Osteoblast (primary cell): ENCODE results near the gene KRTAP3-1. TPM values are rescaled to one million over a fixed set of nuclear protein-coding genes. Genes with fewer than 3 reads are reported as not detected.

Source experiments
- DNase-seq: peaks from one replicate; pipeline ENCODE4 v3.0.0; 2011; ENCODE audit warnings: low spot score, mixed read lengths; ENCODE audit not compliant: insufficient read length; ENCODE audit errors: missing footprints
- H2AFZ ChIP-seq: 2 replicates; pipeline ENCODE4 v1.6.0; 2011; ENCODE audit warnings: mild to moderate bottlenecking, low read length
- H3K27ac ChIP-seq: 2 replicates; pipeline ENCODE4 v1.5.1; 2011; ENCODE audit warnings: mild to moderate bottlenecking, low read depth, low read length, moderate library complexity
- H3K27me3 ChIP-seq: 2 replicates; pipeline ENCODE4 v1.6.0; 2012; ENCODE audit warnings: mild to moderate bottlenecking, control low read depth, inconsistent platforms, low read length, moderate library complexity; ENCODE audit not compliant: insufficient read depth
- H3K36me3 ChIP-seq: 2 replicates; pipeline ENCODE4 v1.5.1; 2011; ENCODE audit warnings: mild to moderate bottlenecking, low read length, control low read depth, moderate library complexity; ENCODE audit not compliant: insufficient read depth
- H3K4me1 ChIP-seq: 2 replicates; pipeline ENCODE4 v1.5.1; 2011; ENCODE audit warnings: mild to moderate bottlenecking, low read length, control low read depth, moderate library complexity; ENCODE audit not compliant: insufficient read depth
- H3K4me2 ChIP-seq: 2 replicates; pipeline ENCODE4 v1.6.0; 2011; ENCODE audit warnings: mild to moderate bottlenecking, low read length; ENCODE audit not compliant: insufficient read depth
- H3K4me3 ChIP-seq: fragments of 200-600 bp; sonication (generic); 3 replicates; pipeline ENCODE4 v1.5.1; 2012; ENCODE audit warnings: mild to moderate bottlenecking, low read length, inconsistent platforms; ENCODE audit not compliant: insufficient read depth
- H3K79me2 ChIP-seq: 2 replicates; pipeline ENCODE4 v1.6.0; 2012; ENCODE audit warnings: mild to moderate bottlenecking, low read length, control low read depth, inconsistent platforms; ENCODE audit not compliant: insufficient read depth
- H3K9me3 ChIP-seq: 2 replicates; pipeline ENCODE4 v1.5.1; 2011; ENCODE audit warnings: low read depth, low read length, control low read depth
- H4K20me1 ChIP-seq: 2 replicates; pipeline ENCODE4 v1.6.0; 2012; ENCODE audit warnings: mild to moderate bottlenecking, low read length, control low read depth; ENCODE audit not compliant: insufficient read depth
- total RNA-seq: library from RNA; depleted of rRNA; stranded (reverse); fragments of >200 nt; gene quantifications from 2 replicates; pipeline ENCODE4 v1.2.3, GENCODE V29; 2012
- TF ChIP-seq, protein P1 (sequence below): IDR thresholded peaks from 2 replicates; pipeline ENCODE4 v1.5.1; 2011; ENCODE audit warnings: mild to moderate bottlenecking, low read depth, low read length, moderate library complexity; ENCODE audit errors: extremely low read depth

KRTAP3-1 gene
- total RNA-seq, 1 donor: not detected

DNA sequence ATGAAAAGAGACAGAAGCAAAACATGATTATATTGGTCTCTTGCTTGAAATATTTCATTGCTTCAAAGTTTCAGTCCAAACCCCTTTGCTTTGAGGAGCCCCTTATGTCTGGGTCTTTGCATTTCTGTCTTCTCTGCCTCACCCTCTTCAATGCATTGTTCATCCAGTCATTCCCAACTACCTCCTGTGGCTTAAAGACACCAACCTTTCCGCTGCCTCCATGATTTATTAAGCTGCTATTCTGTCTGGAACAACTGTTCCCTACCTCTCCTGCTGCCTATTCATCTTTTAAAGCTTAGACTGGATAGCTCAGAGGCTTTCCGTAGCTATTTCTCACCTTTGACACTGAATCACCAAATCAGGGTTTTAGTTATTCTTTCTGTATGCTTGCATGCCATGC is 11.6 kb downstream of the KRTAP3-1 start:
- Histone ChIP-seq H3K36me3 (no peaks in the 10 kb centered on the region), H3K4me2 (no peak overlapping the region), H4K20me1 (no peaks in the 10 kb centered on the region), H2AFZ (no peak overlapping the region), H3K9me3 (no peaks in the 10 kb centered on the region), H3K27me3 (no peaks in the 10 kb centered on the region), H3K27ac (no peak overlapping the region), H3K4me1 (no peaks in the 10 kb centered on the region), H3K4me3 (no peak overlapping the region), H3K79me2 (no peaks in the 10 kb centered on the region)
- TF ChIP-seq, protein P1, sequence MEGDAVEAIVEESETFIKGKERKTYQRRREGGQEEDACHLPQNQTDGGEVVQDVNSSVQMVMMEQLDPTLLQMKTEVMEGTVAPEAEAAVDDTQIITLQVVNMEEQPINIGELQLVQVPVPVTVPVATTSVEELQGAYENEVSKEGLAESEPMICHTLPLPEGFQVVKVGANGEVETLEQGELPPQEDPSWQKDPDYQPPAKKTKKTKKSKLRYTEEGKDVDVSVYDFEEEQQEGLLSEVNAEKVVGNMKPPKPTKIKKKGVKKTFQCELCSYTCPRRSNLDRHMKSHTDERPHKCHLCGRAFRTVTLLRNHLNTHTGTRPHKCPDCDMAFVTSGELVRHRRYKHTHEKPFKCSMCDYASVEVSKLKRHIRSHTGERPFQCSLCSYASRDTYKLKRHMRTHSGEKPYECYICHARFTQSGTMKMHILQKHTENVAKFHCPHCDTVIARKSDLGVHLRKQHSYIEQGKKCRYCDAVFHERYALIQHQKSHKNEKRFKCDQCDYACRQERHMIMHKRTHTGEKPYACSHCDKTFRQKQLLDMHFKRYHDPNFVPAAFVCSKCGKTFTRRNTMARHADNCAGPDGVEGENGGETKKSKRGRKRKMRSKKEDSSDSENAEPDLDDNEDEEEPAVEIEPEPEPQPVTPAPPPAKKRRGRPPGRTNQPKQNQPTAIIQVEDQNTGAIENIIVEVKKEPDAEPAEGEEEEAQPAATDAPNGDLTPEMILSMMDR: no peak
- DNase-seq: no peak

DNA sequence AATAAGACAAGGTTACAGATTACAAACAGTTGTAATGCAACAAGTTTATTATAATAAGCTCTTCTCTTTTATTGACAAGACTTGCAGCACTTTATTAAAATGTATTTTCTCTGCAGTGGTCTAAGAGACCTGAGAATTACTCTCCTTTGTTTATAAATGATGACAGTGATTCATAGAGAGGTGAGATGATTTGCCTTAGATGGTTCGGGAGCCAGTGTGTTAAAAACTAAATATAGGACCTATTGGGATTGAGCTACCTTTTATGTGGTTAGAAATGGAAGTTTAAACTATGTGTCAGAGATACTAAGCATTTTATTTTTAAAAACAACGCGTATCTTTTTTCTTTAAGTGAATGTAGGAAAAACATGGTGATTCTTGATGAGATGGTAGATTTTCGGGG is 12.1 kb downstream of the KRTAP3-1 start:
- no peak for DNase-seq
- H3K4me2 ChIP-seq: no peak overlapping the region
- no peaks in the 10 kb centered on the region for H3K79me2 ChIP-seq
- no peaks in the 10 kb centered on the region for H3K27me3 ChIP-seq
- no peaks in the 10 kb centered on the region for H3K9me3 ChIP-seq
- no peaks in the 10 kb centered on the region for H4K20me1 ChIP-seq
- no peaks in the 10 kb centered on the region for H3K36me3 ChIP-seq
- H3K27ac ChIP-seq: no peak overlapping the region
- TF ChIP-seq, protein P1: no peak
- H3K4me3 ChIP-seq: no peak overlapping the region
- H3K4me1 ChIP-seq: no peaks in the 10 kb centered on the region
- no peak overlapping the region for H2AFZ ChIP-seq

DNA sequence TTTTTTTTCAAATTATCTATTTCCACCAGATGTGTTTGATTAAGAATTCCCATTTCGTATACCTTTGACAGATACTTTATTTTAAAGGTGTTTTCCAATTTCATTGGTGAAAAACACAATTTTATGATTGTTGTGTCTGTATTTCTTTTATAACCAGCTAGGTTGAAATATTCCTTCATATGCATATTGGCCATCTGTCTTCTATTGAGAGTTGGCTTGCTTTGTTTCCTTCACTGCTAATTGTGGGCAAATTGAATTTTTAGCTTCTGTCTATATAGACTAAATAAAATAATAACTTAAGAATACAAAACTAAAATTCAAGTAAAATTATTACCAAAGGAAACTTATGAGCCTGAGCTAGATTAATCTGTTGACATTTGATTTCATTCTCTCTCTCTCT is 13.8 kb downstream of the KRTAP3-1 start:
- TF ChIP-seq, protein P1: no peak
- no peaks in the 10 kb centered on the region for H3K36me3 ChIP-seq

DNA sequence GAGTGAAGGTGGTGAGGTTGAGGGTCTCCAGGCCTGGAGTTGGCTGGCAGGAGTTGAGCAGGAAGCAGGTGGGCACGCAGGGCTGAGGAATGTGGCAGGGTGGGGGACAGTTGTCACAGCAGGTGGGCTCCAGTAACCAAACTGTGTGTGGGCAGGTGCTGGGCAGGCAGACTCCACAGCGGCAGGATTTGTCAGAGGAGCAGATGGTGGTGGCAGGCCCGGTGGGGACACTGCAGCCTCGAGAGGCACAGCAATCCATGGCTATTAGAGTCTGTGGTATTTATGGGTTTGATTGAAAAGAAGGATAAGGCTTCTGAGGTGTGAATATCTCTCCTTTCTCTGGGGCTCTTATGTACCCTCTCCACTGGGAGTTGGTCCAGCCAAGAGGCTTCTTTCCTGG is 15.1 kb downstream of the KRTAP3-1 start, which contains the start of gene KRTAP3-3:
TSS of gene KRTAP3-3 (minus strand) at position 326 of the 400 bp plus-strand sequence. CDS start at position 259, 67 bp downstream.
- TF ChIP-seq, protein P1: no peak
- Histone ChIP-seq H3K36me3 (no peaks in the 10 kb centered on the region), H3K4me3 (no peak within 1 kb of the TSS), H3K27ac (no peak within 1 kb of the TSS), H3K27me3 (no peaks in the 10 kb centered on the region), H3K9me3 (no peaks in the 10 kb centered on the region), H3K4me1 (no peaks in the 10 kb centered on the region), H3K4me2 (no peak within 1 kb of the TSS), H2AFZ (no peak within 1 kb of the TSS), H4K20me1 (no peaks in the 10 kb centered on the region), H3K79me2 (no peaks in the 10 kb centered on the region)
- DNase-seq: no peak

More for the DNA sequence above, 13.8 kb downstream of the KRTAP3-1 start:
- H2AFZ ChIP-seq: no peak overlapping the region
- H3K27me3 ChIP-seq: no peaks in the 10 kb centered on the region
- no peak overlapping the region for H3K27ac ChIP-seq
- no peak for DNase-seq
- H3K79me2 ChIP-seq: no peaks in the 10 kb centered on the region
- no peaks in the 10 kb centered on the region for H3K4me1 ChIP-seq
- H4K20me1 ChIP-seq: no peaks in the 10 kb centered on the region
- no peak overlapping the region for H3K4me3 ChIP-seq
- H3K4me2 ChIP-seq: no peak overlapping the region
- no peaks in the 10 kb centered on the region for H3K9me3 ChIP-seq
